ENCODE measurements around the gene HNRNPF. TPM values are rescaled to one million over a fixed set of nuclear protein-coding genes. Genes with fewer than 3 reads are reported as not detected.
A peak's percentile ranks its signal among the peaks of the same experiment; 100 is the strongest.
"Not testable (repeated sequence)": the region's sequence is repeated elsewhere in the genome, so short reads cannot be mapped to it uniquely, and the experiment has no call there.

The HNRNPF gene
- 141 TPM for total RNA-seq

- peak; percentile 98 for DNase-seq
These were observed at the start of gene HNRNPF for GRCh38 chr10:43408710-43409384. Gene HNRNPF, minus strand, starts transcription at chr10:43409186. Its CDS starts 21,302 bp downstream, at chr10:43387884.

GRCh38 chr10:43458227-43458626 lies 49.2 kb upstream of the HNRNPF start:
- no peak for DNase-seq

GRCh38 chr10:43456561-43456960 lies 47.6 kb upstream of the HNRNPF start:
- not testable (repeated sequence) for DNase-seq

GRCh38 chr10:43454025-43454424 lies 45.0 kb upstream of the HNRNPF start:
- not testable (repeated sequence) for DNase-seq

- no peak for DNase-seq
These were observed 44.4 kb upstream of the HNRNPF start for GRCh38 chr10:43453266-43453831.

GRCh38 chr10:43452356-43452914 lies 43.4 kb upstream of the HNRNPF start:
- no peak for DNase-seq

DNA sequence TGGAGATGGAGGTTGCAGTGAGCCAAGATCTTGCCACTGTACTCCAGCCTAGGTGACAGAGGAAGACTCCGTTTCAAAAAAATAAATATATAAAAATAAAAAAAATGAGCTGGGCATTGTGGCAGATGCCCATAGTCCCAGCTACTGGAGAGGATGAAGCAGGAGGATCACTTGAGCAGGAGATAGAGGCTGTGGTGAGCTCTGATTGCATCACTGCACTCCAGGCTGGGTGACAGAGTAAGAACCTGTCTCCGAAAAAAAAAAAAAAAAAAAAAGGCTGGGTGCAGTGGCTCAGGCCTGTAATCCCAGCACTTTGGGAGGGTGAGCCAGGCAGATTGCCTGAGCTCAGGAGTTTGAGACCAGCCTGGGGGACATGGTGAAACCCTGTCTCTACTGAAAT lies 39.8 kb upstream of the HNRNPF start:
- DNase-seq: no peak

DNA sequence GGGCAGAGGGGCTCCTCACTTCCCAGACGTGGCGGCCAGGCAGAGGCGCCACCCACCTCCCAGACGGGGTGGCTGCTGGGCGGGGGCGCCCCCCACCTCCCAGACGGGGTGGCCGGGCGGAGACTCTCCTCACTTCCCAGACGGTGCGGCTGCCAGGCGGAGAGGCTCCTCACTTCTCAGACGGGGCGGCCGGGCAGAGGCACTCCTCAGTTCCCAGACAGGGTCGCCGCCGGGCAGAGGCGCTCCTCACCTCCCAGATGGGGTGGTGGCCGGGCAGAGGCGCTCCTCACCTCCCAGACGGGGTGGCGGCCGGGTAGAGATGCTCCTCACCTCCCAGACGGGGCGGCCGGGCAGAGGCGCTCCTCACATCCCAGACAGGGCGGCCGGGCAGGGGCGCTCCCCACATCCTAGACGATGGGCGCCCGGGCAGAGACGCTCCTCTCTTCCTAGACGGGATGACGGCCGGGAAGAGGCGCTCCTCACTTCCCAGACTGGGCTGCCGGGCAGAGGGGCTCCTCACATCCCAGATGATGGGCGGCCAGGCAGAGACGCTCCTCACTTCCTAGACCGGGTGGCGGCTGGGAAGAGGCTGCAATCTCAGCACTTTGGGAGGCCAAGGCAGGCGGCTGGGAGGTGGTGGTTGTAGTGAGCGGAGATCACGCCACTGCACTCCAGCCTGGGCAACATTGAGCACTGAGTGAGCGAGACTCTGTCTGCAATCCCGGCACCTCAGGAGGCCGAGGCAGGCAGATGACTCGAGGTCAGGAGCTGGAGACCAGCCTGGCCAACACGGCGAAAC lies 37.4 kb upstream of the HNRNPF start:
- DNase-seq: not testable (repeated sequence)

GRCh38 chr10:43444897-43445466 lies 36.0 kb upstream of the HNRNPF start:
- no peak for DNase-seq

GRCh38 chr10:43444323-43444722 lies 35.3 kb upstream of the HNRNPF start:
- no peak for DNase-seq

DNA sequence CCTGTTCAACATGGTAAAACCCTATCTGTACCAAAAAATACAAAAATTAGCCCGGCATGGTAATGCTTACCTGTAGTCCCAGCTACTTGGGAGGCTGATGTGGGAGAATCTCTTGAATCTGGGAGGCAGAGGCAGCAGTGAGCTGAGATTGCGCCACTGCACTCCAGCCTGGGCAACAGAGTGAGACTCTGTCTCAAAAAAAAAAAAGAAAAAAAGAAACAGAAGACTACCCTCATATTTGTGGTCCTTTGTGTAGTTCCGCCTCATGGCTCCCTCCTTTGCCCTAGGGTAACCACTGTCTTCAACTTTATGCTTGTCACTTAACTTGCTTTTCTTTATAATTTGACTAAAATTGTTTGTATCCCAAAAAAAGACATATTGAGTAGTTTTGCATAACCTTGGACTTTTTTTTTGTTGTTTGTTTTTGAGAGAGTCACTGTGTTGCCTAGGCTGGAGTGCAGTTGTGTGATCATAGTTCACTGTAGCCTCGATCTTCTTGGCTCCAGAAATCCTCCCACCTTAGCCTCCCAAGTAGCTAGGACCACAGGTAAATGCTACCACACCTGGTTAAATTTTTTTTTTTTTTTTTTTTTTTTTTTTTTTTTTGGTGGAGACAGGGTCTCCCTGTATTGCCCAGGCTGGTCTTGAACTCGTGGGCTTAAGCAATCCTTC lies 31.6 kb upstream of the HNRNPF start:
- no peak for DNase-seq

GRCh38 chr10:43437141-43437870 lies 28.3 kb upstream of the HNRNPF start:
- no peak for DNase-seq

- peak; percentile 95 for DNase-seq
These were observed 27.5 kb upstream of the HNRNPF start, which contains the start of gene ZNF487 for GRCh38 chr10:43436291-43437140. Gene ZNF487, plus strand, starts transcription at chr10:43437111. Its CDS starts 38,703 bp downstream, at chr10:43475814.

DNA sequence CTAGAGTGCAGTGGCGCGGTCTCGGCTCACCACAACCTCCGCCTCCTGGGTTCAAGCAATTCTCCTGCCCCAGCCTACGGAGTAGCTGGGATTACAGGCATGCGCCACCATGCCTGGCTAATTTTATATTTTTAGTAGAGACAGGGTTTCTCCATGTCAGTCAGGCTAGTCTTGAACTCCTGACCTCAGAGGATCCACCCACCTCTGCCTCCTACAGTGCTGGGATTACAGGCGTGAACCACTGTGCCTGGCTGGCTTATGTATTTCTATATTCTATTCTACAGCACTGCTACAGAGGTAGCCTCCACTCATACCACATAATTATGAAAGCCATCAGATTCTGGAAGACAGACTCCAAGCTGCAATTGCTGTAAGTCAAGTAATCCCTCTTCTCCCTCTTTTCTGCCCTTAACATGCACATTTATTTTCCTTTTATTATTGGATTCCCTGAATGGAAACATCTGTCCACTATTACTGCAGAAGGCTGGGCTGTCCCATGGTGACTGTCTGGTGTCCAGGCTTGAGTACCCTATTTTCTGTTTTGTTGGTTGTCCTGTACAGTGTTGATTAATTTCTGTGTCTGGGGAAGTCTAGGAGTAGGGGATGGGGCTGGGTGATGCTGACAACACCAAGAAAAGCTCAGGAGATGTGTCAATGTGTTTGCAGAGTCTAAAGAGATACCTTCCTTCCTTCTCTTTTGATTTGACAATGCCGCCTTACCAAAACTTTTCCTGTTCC lies 22.1 kb upstream of the HNRNPF start:
- no peak for DNase-seq

- DNase-seq: no peak
These were observed 18.3 kb upstream of the HNRNPF start for GRCh38 chr10:43427166-43427825.

- not testable (repeated sequence) for DNase-seq
These were observed 17.5 kb upstream of the HNRNPF start for GRCh38 chr10:43426476-43426875.

- DNase-seq: no peak
These were observed 15.4 kb upstream of the HNRNPF start for GRCh38 chr10:43424416-43424815.

DNA sequence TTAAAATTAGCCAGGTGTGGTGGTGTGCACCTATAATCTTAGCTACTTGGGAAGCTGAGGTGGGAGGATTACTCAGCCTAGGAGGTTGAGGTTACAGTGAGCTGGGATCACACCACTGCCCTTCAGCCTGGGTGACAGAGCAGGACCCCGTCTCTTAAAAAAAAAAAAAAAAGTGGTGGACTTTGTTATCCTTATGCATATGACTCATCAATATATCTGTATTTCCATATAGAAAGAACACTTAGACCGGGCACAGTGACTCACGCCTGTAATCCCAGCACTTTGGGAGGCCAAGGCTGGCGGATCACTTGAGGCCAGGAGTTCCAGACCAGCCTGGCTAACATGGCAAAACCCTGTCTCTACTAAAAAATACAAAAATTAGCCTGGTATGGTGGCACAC lies 13.0 kb upstream of the HNRNPF start:
- not testable (repeated sequence) for DNase-seq

GRCh38 chr10:43421519-43421918 lies 12.5 kb upstream of the HNRNPF start:
- DNase-seq: no peak

Data from tongue (tissue), 2 donors.